NCI-H1105 treated with DMSO at 0.1 percent for 48 hours (cell line): Measurements from ENCODE around the gene SLC5A3.

Experiments
- DNase-seq: peaks from one replicate; lab custom pipeline; 2025; lab: John Stamatoyannopoulos, UW

The SLC5A3 gene

DNA sequence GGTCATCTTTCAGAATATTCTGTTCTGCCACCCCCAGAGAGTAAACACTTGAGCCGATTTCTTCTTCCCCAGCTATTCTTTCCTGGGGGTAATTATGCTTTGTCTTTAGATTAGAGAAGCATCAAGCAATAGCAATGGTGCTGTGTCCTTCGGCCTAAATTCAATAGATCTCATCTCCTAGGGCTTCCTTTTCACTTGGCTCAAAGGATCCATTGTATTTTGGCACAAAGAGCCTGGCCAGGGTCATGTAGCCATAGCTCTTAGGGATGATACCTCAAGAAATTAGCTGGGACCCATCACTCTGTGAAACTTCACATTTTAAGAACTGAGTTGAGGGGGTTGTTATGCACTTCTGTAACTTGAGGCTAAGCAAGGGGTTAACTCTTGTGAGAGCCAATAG lies 27.0 kb downstream of the SLC5A3 start:
- DNase-seq: no peak

DNA sequence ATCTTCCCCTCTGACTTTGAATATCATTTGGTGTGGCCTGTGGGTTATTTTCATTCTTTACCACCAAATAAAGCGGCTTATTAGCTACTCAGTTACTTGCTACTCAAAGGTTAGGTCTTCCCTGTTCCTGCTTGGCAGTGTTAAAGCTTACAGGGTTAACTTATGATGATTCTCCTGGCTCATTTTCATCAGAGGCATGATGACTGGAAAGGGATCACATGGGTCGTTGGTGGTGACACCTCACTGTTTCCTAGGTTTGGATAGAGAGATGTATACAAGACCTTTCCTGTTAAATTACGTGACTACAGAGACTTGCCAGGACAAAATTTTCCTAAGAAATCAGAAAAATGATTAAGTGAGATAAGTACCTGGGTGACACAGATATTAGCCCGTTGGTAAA lies 27.4 kb downstream of the SLC5A3 start:
- DNase-seq: no peak

DNA sequence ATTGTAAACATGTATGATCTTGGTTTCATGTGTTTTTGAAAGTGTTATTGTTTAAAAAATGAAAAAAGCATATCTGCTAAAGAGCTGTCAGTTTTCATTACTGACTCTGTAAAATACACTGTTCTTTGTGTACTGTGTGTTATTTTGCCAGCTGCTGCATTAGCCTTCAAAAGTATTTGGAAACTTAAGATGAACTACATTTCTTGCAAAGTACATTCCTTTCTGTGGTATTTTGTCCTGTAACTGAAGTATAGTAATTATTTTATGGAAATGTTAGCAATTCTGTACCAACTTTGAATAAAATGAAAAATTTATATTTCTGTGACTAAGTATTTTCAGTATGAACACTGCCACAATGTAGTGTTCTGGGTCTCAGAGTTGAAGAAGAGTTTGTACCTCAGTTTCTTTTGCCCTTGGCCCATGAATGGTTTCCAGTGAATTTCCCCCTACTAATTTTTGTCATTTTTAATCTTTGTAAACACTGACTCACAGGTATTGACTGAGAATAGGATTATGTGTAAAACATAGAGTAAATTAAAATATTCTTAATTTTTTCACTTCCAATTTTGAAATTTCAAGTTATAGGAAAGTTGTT lies 32.7 kb downstream of the SLC5A3 start:
- no peak for DNase-seq

DNA sequence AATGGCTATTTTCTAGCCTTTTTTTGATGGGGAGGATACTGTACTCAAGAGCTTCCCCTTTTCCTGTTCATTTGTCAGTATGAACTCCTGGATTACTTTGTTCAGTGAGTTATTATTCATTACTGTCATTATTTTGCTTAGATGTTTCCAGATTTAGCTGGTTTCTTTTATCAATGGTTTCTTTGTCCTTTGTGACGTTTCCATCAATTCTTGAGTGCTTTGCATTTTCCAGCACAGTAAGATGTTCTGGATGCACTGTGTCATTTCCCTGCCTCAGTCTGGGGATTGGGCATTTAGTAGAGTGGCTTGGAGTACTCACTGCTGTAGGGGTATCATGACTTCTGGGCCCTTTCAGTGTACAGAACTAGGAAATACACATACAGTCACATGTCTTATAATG lies 34.2 kb downstream of the SLC5A3 start:
- DNase-seq: no peak

DNA sequence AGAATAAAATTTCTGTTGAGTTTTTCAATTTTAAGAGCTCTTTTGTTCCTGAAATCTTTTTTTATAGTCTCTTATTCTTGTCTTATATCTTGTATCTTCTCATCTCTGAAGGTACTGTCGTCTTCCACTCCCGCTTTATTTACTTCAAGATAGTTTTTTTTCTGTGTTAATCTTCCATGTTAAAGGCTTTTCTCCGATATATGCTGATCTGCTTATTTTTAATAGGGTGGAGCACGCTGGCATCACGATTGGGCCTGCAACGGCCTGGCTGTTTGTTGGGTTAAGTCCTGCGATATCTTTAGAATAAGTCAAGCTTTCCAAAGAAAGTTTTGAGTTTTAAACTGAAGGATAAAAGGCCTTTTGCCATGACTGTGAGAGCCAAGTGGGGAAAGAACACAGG lies 35.7 kb downstream of the SLC5A3 start:
- DNase-seq: no peak

DNA sequence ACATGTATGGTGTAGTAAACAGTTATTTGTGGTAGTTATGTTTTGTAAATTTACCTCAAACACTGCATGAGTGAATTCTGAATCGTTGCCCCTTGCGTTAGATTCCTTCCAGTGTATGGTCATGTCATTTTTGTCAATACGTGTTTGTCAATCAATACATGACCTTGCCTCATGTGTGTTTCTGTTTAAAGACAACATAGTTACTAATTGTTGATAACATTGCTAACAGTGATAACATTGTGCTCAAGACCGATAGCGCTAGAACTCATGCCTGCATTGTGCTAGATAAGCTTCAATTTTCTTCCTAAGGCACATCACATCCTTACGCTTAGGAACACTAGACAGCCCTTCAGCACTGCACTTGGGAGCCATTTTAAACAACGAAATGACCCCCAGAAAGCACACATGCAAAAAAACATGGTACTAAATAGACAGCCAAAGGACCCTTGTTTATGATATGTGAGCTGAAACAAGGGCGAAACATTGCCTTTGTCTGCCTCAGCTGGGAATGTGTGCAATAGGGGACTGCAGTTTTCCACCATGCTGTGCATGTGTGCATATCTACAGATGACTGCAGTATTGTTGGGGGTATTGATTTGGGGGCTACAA lies 37.3 kb downstream of the SLC5A3 start:
- no peak for DNase-seq

DNA sequence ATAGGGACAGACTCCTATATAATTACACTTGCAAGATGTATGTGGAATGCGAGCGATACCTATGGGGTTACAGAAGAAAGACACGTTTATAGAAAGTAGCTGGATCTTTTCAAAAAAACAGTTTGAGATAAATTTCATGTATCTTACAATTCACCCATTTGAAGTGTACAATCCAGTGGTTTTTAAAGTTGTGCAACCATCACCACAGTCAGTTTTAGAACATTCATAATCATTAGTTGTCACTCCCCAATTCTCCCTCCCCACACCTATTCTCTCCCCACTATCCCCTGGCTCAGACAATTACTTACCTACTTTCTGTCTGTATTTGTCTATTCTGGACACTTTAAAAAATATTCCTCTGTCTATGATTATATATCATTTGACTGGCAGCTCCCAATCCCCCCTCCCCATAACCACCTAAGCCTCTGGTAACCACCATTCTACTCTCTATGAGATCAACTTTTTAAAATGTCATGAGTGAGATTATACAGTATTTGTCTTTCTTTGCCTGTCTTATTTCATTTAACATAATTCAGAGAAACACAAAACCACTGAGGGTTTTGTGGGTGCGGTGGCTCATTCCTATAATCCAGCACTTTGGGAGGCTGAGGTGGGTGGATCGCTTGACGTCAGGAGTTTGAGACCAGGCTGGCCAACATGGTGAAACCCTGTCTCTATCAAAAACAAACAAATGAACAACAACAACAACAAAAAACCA lies 39.1 kb downstream of the SLC5A3 start:
- no peak for DNase-seq

DNA sequence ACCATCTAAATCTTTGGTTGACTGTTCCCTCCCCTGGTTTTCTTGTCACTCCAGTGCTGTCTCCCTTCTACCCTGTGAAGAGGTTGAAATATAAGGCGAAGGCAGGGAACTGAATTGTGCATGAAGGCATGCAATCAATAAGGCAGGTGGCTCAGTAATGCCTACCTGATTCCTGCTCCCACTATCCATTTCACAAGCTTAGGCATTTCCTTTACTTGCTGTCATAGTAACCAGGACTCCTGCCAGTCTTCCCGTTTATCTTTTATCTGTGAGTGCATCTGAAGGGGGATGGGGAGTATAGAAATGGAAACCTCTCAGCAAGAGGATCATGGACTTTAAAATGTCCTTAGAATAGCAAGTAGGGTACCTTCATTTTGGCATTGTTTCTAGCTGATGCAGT lies 40.5 kb downstream of the SLC5A3 start:
- DNase-seq: no peak

DNA sequence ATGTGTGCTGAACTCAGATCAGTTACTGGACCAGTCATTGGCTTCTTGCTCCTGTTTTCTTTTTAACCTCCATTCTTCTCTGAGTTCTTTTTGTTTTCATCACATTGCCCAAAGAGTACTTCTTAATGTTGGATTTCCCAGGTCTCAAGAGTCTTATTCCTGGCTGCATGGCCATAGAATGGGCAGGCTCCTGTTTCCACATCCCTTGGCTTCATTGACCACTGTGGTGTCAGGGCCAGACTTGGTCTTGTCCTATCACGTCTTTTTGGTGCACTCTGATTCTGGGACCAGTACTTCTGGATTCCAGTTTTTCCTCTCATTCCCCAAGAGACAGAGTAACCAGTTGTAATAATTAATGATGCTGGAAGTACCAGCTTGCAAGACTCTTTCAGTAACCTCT lies 41.8 kb downstream of the SLC5A3 start:
- DNase-seq: no peak

DNA sequence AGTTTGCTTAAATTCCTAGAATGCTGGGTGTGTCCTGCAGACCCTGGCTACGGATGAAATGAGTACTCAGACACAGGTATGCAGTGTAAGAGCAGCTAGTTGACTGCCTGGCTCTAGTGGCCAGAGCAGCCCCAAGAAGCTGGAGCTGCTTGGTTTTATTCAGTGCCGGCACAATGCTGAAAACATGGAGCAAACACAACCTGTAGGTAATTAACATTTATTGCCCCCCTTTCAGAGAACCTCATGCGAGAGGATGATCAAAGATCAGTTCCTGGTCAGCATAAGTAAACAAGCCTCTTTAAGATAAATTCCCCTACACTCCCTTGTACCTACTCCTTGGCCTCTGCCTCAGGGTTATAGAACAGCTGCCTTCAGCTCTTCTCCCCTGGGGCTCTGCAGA lies 43.2 kb downstream of the SLC5A3 start:
- no peak for DNase-seq

DNA sequence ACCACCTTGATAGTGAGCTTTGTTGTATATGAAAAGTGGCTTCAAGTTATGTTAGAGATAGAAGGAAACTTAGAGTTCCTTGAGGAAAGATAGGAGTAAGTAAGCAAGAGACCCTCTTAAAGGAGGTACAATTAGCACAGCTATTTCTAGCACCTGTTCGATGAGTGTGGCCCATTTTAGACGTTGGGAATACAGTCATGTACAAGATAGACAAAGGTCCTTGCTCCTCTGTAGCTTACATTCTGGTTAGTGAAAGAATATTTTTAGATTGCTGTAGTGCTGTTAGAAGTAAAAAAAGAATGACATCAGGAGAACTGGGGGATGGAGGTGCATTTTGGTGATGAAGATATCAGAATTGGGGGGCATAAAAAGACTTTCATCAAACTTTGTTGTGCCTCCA lies 47.5 kb downstream of the SLC5A3 start:
- no peak for DNase-seq

DNA sequence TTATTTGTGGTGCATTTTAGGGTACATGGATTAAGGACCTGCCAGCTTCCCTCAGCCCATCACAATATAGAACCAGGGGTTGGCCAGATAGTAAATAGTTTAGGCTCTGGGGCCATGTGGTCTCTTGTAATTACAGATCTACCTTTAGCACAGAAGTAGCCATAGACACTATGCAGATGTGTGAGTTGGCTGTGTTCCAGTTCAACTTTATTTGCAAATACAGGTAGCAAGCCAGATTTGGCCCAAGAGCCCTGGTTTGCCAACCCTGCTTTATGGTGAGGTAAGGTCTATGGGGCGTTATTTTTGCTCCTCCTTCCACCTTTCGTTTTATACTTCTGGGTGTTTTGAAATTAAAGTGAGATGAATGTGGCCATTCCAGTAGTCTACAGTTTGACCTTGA lies 48.7 kb downstream of the SLC5A3 start:
- no peak for DNase-seq
